OCI-LY3 (cell line): ENCODE data around the gene NEO1.
"Not testable (repeated sequence)": the region's sequence is repeated elsewhere in the genome, so short reads cannot be mapped to it uniquely, and the experiment has no call there.

Experiments
- H2AFZ ChIP-seq: fragments of 200-600, 300-600 bp; shearing (Covaris generic); 2 replicates; pipeline ENCODE4 v1.6.0; 2014; ENCODE audit warnings: antibody characterized with exemption, low read depth, low read length
- H3K27ac ChIP-seq: fragments of 200-600, 300-600 bp; sonication (generic); 2 replicates; pipeline ENCODE4 v1.5.1; 2014; ENCODE audit warnings: mild to moderate bottlenecking, low read length, moderate library complexity, mixed read lengths
- H3K27me3 ChIP-seq: fragments of 200-600, 300-600 bp; sonication (generic); 2 replicates; pipeline ENCODE4 v1.6.1; 2014; ENCODE audit warnings: low read depth, low read length, mixed read lengths
- H3K36me3 ChIP-seq: fragments of 200-600, 300-600 bp; sonication (generic); replicated peaks from 2 replicates; pipeline ENCODE3; 2014; ENCODE audit warnings: low read depth, low read length, mixed read lengths
- H3K4me1 ChIP-seq: fragments of 300-600, 200-600 bp; sonication (generic); 2 replicates; pipeline ENCODE4 v1.6.1; 2014; ENCODE audit warnings: low read length, mixed read lengths
- H3K4me2 ChIP-seq: fragments of 200-600, 300-600 bp; sonication (generic); 2 replicates; pipeline ENCODE4 v1.6.1; 2014; ENCODE audit warnings: low read length, mixed read lengths
- H3K4me3 ChIP-seq: fragments of 300-600, 200-600 bp; sonication (generic); 2 replicates; pipeline ENCODE4 v1.5.1; 2014; ENCODE audit warnings: antibody characterized with exemption, mild to moderate bottlenecking, low read length, moderate library complexity
- H3K79me2 ChIP-seq: fragments of 300-600, 200-600 bp; shearing (Covaris generic); 2 replicates; pipeline ENCODE4 v1.6.1; 2014; ENCODE audit warnings: mild to moderate bottlenecking, low read length, mixed read lengths
- H3K9ac ChIP-seq: fragments of 300-600, 200-600 bp; shearing (Covaris generic); 2 replicates; pipeline ENCODE4 v1.6.0; 2014; ENCODE audit warnings: mild to moderate bottlenecking, low read length, moderate library complexity
- H3K9me3 ChIP-seq: fragments of 200-600, 300-600 bp; shearing (Covaris generic); 2 replicates; pipeline ENCODE4 v1.6.1; 2014; ENCODE audit warnings: low read length, mixed read lengths; ENCODE audit not compliant: insufficient read depth
- H4K20me1 ChIP-seq: fragments of 200-600, 300-600 bp; sonication (generic); 2 replicates; pipeline ENCODE4 v1.6.1; 2016; ENCODE audit warnings: low read length, mixed read lengths; ENCODE audit not compliant: insufficient read depth
- CTCF ChIP-seq: fragments of 200-600, 300-600 bp; sonication (generic); IDR thresholded peaks from 2 replicates; pipeline ENCODE4 v1.5.1; 2014; ENCODE audit warnings: antibody characterized with exemption, low read length, low read depth
- EZH2phosphoT487 ChIP-seq: fragments of 200-600 bp; shearing (Covaris generic); IDR thresholded peaks from 2 replicates; pipeline ENCODE4 v1.6.1; 2018; ENCODE audit warnings: antibody characterized with exemption, mixed run types, low read depth

NEO1 gene

GRCh38 chr15:73165435-73165834 is 113.2 kb downstream of the NEO1 start:
- Histone ChIP-seq H3K4me2 (no peak overlapping the region), H3K9ac (no peak overlapping the region), H3K4me1 (no peaks in the 10 kb centered on the region), H3K36me3 (peaks cover 12% of the 10 kb centered on the region), H3K27me3 (no peaks in the 10 kb centered on the region), H3K4me3 (no peak overlapping the region), H3K79me2 (no peaks in the 10 kb centered on the region), H4K20me1 (no peaks in the 10 kb centered on the region), H2AFZ (no peak overlapping the region), H3K9me3 (peaks cover 7% of the 10 kb centered on the region; the same call in 1 of the 2 replicates), H3K27ac (no peak overlapping the region)
- TF ChIP-seq CTCF (no peak), EZH2phosphoT487 (no peak)

- Histone ChIP-seq H3K4me3 (no peak overlapping the region), H3K9ac (no peak overlapping the region), H3K4me1 (no peaks in the 10 kb centered on the region), H3K4me2 (no peak overlapping the region), H3K27ac (no peak overlapping the region), H4K20me1 (no peaks in the 10 kb centered on the region), H3K9me3 (peaks cover 7% of the 10 kb centered on the region; the same call in 1 of the 2 replicates), H3K79me2 (no peaks in the 10 kb centered on the region), H2AFZ (no peak overlapping the region), H3K27me3 (no peaks in the 10 kb centered on the region), H3K36me3 (peaks cover 12% of the 10 kb centered on the region)
- TF ChIP-seq EZH2phosphoT487 (no peak), CTCF (no peak)
These were observed 113.6 kb downstream of the NEO1 start for GRCh38 chr15:73165844-73166243.

GRCh38 chr15:73166711-73167110 is 114.4 kb downstream of the NEO1 start:
- H3K4me3 ChIP-seq, H3K27ac ChIP-seq, H3K27me3 ChIP-seq, H4K20me1 ChIP-seq, H3K9me3 ChIP-seq, H2AFZ ChIP-seq, H3K4me2 ChIP-seq, H3K79me2 ChIP-seq, H3K9ac ChIP-seq, H3K4me1 ChIP-seq: not testable (repeated sequence)
- H3K36me3 ChIP-seq: peaks cover 12% of the 10 kb centered on the region

- TF ChIP-seq EZH2phosphoT487 (no peak), CTCF (no peak)
- Histone ChIP-seq H3K4me2 (no peak overlapping the region), H2AFZ (no peak overlapping the region), H3K36me3 (peaks cover 12% of the 10 kb centered on the region), H3K27me3 (no peaks in the 10 kb centered on the region), H4K20me1 (no peaks in the 10 kb centered on the region), H3K9ac (no peak overlapping the region), H3K79me2 (no peaks in the 10 kb centered on the region), H3K4me3 (no peak overlapping the region), H3K9me3 (peaks cover 7% of the 10 kb centered on the region; the same call in 1 of the 2 replicates), H3K4me1 (no peaks in the 10 kb centered on the region), H3K27ac (no peak overlapping the region)
These were observed 116.2 kb downstream of the NEO1 start for GRCh38 chr15:73168487-73168886.

GRCh38 chr15:73171711-73172110 is 119.4 kb downstream of the NEO1 start:
- H3K27ac ChIP-seq: no peak overlapping the region
- H3K79me2 ChIP-seq: no peaks in the 10 kb centered on the region
- no peak overlapping the region for H2AFZ ChIP-seq
- H4K20me1 ChIP-seq: no peaks in the 10 kb centered on the region
- TF ChIP-seq EZH2phosphoT487 (no peak), CTCF (no peak)
- H3K36me3 ChIP-seq: no peaks in the 10 kb centered on the region
- no peaks in the 10 kb centered on the region for H3K4me1 ChIP-seq
- H3K4me2 ChIP-seq: no peak overlapping the region
- 0 out of 2 replicates have a peak, but pooled peaks cover under 1% of the 10 kb centered on the region for H3K9me3 ChIP-seq
- H3K9ac ChIP-seq: no peak overlapping the region
- no peaks in the 10 kb centered on the region for H3K27me3 ChIP-seq
- no peak overlapping the region for H3K4me3 ChIP-seq
